ENCODE measurements around the gene PSENEN.
"Not testable (repeated sequence)": the region's sequence is repeated elsewhere in the genome, so short reads cannot be mapped to it uniquely, and the experiment has no call there.

PSENEN gene

GRCh38 chr19:35790981-35791813, 45.7 kb downstream of the PSENEN start:
- no peak for DNase-seq

GRCh38 chr19:35791814-35792279, 46.4 kb downstream of the PSENEN start:
- DNase-seq = no peak

DNA sequence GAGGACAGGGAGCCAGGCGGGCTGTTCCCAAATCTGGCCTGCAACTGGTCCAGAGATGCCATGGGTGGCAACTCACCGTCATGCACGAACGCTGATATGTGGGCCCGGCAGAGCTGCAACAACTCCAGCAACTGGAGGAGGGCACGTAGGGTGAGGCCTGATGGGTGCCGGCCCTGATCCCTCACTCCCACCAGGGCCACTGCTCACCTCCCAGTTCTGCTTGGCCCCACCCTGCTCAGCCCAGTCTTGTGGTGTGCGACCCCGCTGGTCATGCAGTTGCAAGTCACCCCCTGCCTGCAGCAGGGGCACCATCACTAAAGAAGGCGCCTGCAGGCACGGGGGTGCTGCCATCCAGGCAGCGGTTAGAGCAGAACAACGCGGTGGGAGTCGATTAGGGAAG, 46.9 kb downstream of the PSENEN start:
- DNase-seq = no peak

DNA sequence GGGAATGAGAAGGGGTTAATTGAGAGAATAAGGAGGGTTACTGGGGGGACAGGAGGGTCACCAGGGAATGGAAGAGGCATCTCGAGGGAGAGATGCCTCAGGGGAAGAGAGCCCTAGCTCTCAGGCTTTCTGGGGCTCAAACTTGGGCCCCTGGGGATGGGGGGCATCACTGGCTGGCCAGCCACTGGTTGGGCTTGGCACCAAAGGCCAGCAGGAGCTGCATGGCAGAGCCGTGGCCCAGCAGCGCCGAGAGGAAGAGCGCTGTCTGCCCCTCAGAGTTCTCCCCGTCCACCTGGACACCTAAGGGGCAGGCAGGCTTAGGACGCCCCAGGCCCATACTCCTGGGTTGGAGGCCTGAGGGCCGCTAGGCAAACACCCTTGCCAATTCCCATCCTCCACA, 47.4 kb downstream of the PSENEN start:
- no peak for DNase-seq

GRCh38 chr19:35793381-35794165, 48.1 kb downstream of the PSENEN start:
- DNase-seq = peak; percentile 22

DNA sequence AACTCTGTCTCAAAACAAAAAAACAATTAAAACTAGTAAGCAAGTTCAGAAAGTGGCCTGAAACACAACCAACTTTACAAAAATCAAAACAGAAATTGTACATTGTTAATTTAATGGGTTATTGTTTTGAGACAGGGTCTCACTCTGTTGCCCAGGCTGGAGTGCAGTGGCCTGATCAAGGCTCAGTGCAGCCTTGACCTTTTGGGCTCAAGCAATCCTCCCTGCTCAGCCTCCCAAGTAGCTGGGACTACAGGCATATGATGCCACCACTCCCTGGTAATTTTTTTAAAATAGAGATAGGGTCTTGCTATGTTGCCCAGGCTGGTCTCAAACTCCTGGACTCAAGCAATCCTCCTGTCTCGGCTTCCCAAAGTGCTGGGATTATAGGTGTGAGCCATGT, 50.1 kb downstream of the PSENEN start:
- not testable (repeated sequence) for DNase-seq

All from T1000 (cell line).